Kidney (tissue), 14 donors: ENCODE results near the gene SPSB3. TPM values are rescaled to one million over a fixed set of nuclear protein-coding genes. Genes with fewer than 3 reads are reported as not detected.

Experiments used
- DNase-seq, 5 donors: peaks; one replicate each; pipeline ENCODE4 v3.0.0-alpha.2; 2013 to 2020
- FAIRE-seq: peaks from 2 replicates; lab custom pipeline; 2012; peaks lifted over from hg19 to GRCh38; lab: Jason Lieb, UNC
- H3K27ac ChIP-seq, 2 donors: one replicate each; pipeline ENCODE4 v1.7.0; 2013; ENCODE audit warnings: low read depth in 2 of 2, low read length in 2 of 2, inconsistent platforms in 1 of 2
- H3K27me3 ChIP-seq: one replicate; pipeline ENCODE4 v1.7.1; 2013; ENCODE audit warnings: low read length, inconsistent platforms; ENCODE audit not compliant: control insufficient read depth, insufficient read depth
- H3K36me3 ChIP-seq, 3 donors: one replicate each; pipeline versions ENCODE4 v1.7.0 to v1.7.1; 2013; ENCODE audit warnings: low read length in 3 of 3, control low read depth in 1 of 3, inconsistent platforms in 1 of 3; ENCODE audit not compliant: insufficient read depth in 3 of 3, control insufficient read depth in 2 of 3
- H3K4me1 ChIP-seq, 3 donors: one replicate each; pipeline versions ENCODE4 v1.7.0 to v1.7.1; 2013; ENCODE audit warnings: low read length in 3 of 3, inconsistent platforms in 1 of 3, low read depth in 1 of 3; ENCODE audit not compliant: control insufficient read depth in 2 of 3, insufficient read depth in 2 of 3
- H3K4me3 ChIP-seq, 3 donors: one replicate each; pipeline versions ENCODE4 v1.7.0 to v1.8.1; 2013; ENCODE audit warnings: low read length in 3 of 3, control low read depth in 1 of 3, inconsistent platforms in 1 of 3
- H3K9ac ChIP-seq, 3 donors: one replicate each; pipeline versions ENCODE4 v1.7.0 to v1.7.1; 2013; ENCODE audit warnings: low read length in 3 of 3, control low read depth in 1 of 3, inconsistent platforms in 1 of 3
- H3K9me3 ChIP-seq, 3 donors: one replicate each; pipeline versions ENCODE4 v1.7.0 to v1.7.1; 2013; ENCODE audit warnings: low read length in 3 of 3, control low read depth in 1 of 3, inconsistent platforms in 1 of 3; ENCODE audit not compliant: control insufficient read depth in 2 of 3, insufficient read depth in 1 of 3
- CTCF ChIP-seq: IDR thresholded peaks from 3 replicates; pipeline ENCODE4 v1.5.1; 2012; ENCODE audit warnings: mild to moderate bottlenecking, moderate library complexity, borderline replicate concordance; ENCODE audit not compliant: insufficient read depth; ENCODE audit errors: extremely low read depth
- intact Hi-C: fragments of 100-400 bp; cut with DNase I; formaldehyde crosslinking; loops from one replicate; pipeline ENCODE4 v1.11.1; 2022
- polyA plus RNA-seq: library from polyadenylated mRNA; stranded (reverse); fragments of 350-450 nt; fragmentation: Illumina TruSeq; extraction: RNeasy Lipid Tissue Mini Kit (QIAGEN cat#74804); gene quantifications from one replicate; pipeline ENCODE4 v1.2.3, GENCODE V29; 2014; ENCODE audit warnings: low read depth, low replicate concordance; ENCODE audit not compliant: insufficient read depth
- total RNA-seq: library from RNA; stranded (reverse); fragmentation: NEBNext Ultra II Directional; extraction: Animal tissue kit (Norgen Biotek cat#: 25700); gene quantifications from one replicate; pipeline ENCODE4 v1.2.1, GENCODE V29; 2021
- donor health status: control.
- donor health status: control.
- donor health status: control.
- donor health status: control.
- donor health status: control.
- donor health status: DM: yes; HTN: yes; CAD: no.
- donor health status: Normal renal cell carcinoma (clear cell type).

SPSB3 gene
- total and polyA plus RNA-seq, 2 donors from 2014 or later, result 55.1 to 57.7 TPM

- no peaks in the 10 kb centered on the region for H3K27me3 ChIP-seq
- no peak overlapping the region for H3K27ac ChIP-seq
- intact Hi-C loops, result no loop called here
- H3K4me1 ChIP-seq, result peaks cover 0 to 4% (median 0%) of the 10 kb centered on the region in 3 donors
- no peak for TF ChIP-seq CTCF
- no peak overlapping the region for H3K4me3 ChIP-seq
- H3K36me3 ChIP-seq, result peaks cover 0 to 45% (median 14%) of the 10 kb centered on the region in 3 donors
- H3K9ac ChIP-seq, result no peak overlapping the region
- DNase-seq (peak in 1 of 5 donors; percentile 66), FAIRE-seq (no peak)
- no peaks in the 10 kb centered on the region for H3K9me3 ChIP-seq
Observed at GRCh38 chr16:1818204-1818872, 36.0 kb upstream of the SPSB3 start.

- DNase-seq (no peak), FAIRE-seq (no peak)
- no peak for TF ChIP-seq CTCF
- Histone ChIP-seq H3K27me3 (no peaks in the 10 kb centered on the region), H3K9ac (no peak overlapping the region), H3K4me3 (no peak overlapping the region), H3K4me1 (peaks cover 0 to 4% (median 0%) of the 10 kb centered on the region in 3 donors), H3K27ac (no peak overlapping the region), H3K9me3 (no peaks in the 10 kb centered on the region), H3K36me3 (peaks cover 0 to 42% (median 14%) of the 10 kb centered on the region in 3 donors)
- intact Hi-C loops, result no loop called here
Observed at GRCh38 chr16:1817716-1818115, 35.3 kb upstream of the SPSB3 start.

GRCh38 chr16:1817276-1817589 lies 34.9 kb upstream of the SPSB3 start:
- Histone ChIP-seq H3K4me3 (no peak overlapping the region), H3K27me3 (no peaks in the 10 kb centered on the region), H3K27ac (no peak overlapping the region), H3K36me3 (peaks cover 0 to 38% (median 9%) of the 10 kb centered on the region in 3 donors), H3K9me3 (no peaks in the 10 kb centered on the region), H3K4me1 (peaks cover 0 to 3% (median 0%) of the 10 kb centered on the region in 3 donors), H3K9ac (no peak overlapping the region)
- DNase-seq, result no peak
- intact Hi-C loops, result no loop called here
- FAIRE-seq, result no peak
- TF ChIP-seq CTCF, result no peak
